ENCODE data around the gene NRXN3. TPM values are rescaled to one million over a fixed set of nuclear protein-coding genes. Genes with fewer than 3 reads are reported as not detected.

Gene NRXN3
- total RNA-seq, 1 experiment from 2014 or later, result not detected

- no peak for ATAC-seq
- H3K4me2 ChIP-seq (ENCODE audit: low read length), result no peak overlapping the region
- H3K9me3 ChIP-seq (ENCODE audit: control insufficient read depth in 1 of 2, insufficient read depth in 1 of 2, low read depth in 1 of 2, low read length in 2 of 2), result peaks cover 9 to 24% of the 10 kb centered on the region in 2 experiments; a peak in 3 of 4 replicates
- ChIA-PET POLR2A (no interaction called here), RAD21 (ENCODE audit: low non-redundant PET in 1 of 2, low total read pairs in 2 of 2, uncharacterized antibody in 2 of 2, unreplicated experiment in 2 of 2) (no interaction called here), CTCF (no interaction called here)
- H3K79me2 ChIP-seq (ENCODE audit: insufficient read depth, low read length), result no peaks in the 10 kb centered on the region
- H3K4me1 ChIP-seq (ENCODE audit: control insufficient read depth in 1 of 2, insufficient read depth in 2 of 2, low read length in 2 of 2), result no peaks in the 10 kb centered on the region
- H3K36me3 ChIP-seq (ENCODE audit: control insufficient read depth in 1 of 2, insufficient read depth in 2 of 2, low read length in 2 of 2), result no peaks in the 10 kb centered on the region
- no peak overlapping the region for H3K27ac ChIP-seq (ENCODE audit: low read depth, low read length)
- H2AFZ ChIP-seq (ENCODE audit: low read depth, low read length, poor library complexity, severe bottlenecking), result no peak overlapping the region
- no peak overlapping the region for H3K9ac ChIP-seq (ENCODE audit: low read length)
- no peaks in the 10 kb centered on the region for H3K27me3 ChIP-seq (ENCODE audit: insufficient read depth, low read length)
- H4K20me1 ChIP-seq (ENCODE audit: insufficient read depth), result no peaks in the 10 kb centered on the region
- BruUV-seq (replicated peaks), result no TSS peak
- no peak for TF ChIP-seq MAX (IDR thresholded peaks at IDR 0.05)
- TF ChIP-seq EGR1 (IDR thresholded peaks at IDR 0.05; ENCODE audit: low read depth), result no peak
- TF ChIP-seq YY1 (IDR thresholded peaks at IDR 0.05; ENCODE audit: extremely low read depth, insufficient replicate concordance, low read depth, low read length), result no peak
- TF ChIP-seq, protein P1, sequence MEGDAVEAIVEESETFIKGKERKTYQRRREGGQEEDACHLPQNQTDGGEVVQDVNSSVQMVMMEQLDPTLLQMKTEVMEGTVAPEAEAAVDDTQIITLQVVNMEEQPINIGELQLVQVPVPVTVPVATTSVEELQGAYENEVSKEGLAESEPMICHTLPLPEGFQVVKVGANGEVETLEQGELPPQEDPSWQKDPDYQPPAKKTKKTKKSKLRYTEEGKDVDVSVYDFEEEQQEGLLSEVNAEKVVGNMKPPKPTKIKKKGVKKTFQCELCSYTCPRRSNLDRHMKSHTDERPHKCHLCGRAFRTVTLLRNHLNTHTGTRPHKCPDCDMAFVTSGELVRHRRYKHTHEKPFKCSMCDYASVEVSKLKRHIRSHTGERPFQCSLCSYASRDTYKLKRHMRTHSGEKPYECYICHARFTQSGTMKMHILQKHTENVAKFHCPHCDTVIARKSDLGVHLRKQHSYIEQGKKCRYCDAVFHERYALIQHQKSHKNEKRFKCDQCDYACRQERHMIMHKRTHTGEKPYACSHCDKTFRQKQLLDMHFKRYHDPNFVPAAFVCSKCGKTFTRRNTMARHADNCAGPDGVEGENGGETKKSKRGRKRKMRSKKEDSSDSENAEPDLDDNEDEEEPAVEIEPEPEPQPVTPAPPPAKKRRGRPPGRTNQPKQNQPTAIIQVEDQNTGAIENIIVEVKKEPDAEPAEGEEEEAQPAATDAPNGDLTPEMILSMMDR (IDR thresholded peaks at IDR 0.05 in 2 of 3, conservative IDR thresholded peaks at IDR 0.05 in 1 of 3; ENCODE audit: borderline replicate concordance in 1 of 3, insufficient read depth in 1 of 3, low read depth in 2 of 3, low read length in 2 of 3), result no peak
- TF ChIP-seq ATF3 (IDR thresholded peaks at IDR 0.05), result no peak
- TF ChIP-seq ELF1 (IDR thresholded peaks at IDR 0.05; ENCODE audit: borderline replicate concordance, low read depth), result no peak
- TF ChIP-seq SP1 (IDR thresholded peaks at IDR 0.05; ENCODE audit: low read depth), result no peak
- TF ChIP-seq FOSL1 (IDR thresholded peaks at IDR 0.05; ENCODE audit: low read depth), result no peak
- no peak for TF ChIP-seq CEBPB (IDR thresholded peaks at IDR 0.05; ENCODE audit: low read depth)
- no peak for TF ChIP-seq SIN3A (IDR thresholded peaks at IDR 0.05; ENCODE audit: low read depth)
- TF ChIP-seq EZH2 (IDR thresholded peaks at IDR 0.05), result no peak
- H3K9me2 ChIP-seq (ENCODE audit: insufficient read depth), result no peaks in the 10 kb centered on the region
- no peak for DNase-seq (ENCODE audit: low read depth, low spot score)
- H3K4me3 ChIP-seq (replicated peaks in 1 of 2; ENCODE audit: low read depth in 1 of 2, low read length in 2 of 2), result no peak overlapping the region
- intact Hi-C loops (cut with micrococcal nuclease), result no loop called here
Observed at GRCh38 chr14:79586416-79586815, 1416.2 kb downstream of the NRXN3 start.

Data from HCT116 (cell line).